ENCODE measurements around the gene ARHGAP33. TPM values are rescaled to one million over a fixed set of nuclear protein-coding genes. Genes with fewer than 3 reads are reported as not detected.

Gene ARHGAP33
- polyA plus RNA-seq, 1 of the 3 experiments (the other 2 are of a cell fraction) = 7.8 TPM

- TF ChIP-seq IRF3 (IDR thresholded peaks at IDR 0.05; ENCODE audit: low read depth, low read length) (no peak), ELF1 (IDR thresholded peaks at IDR 0.05) (no peak), POLR2AphosphoS5 (IDR thresholded peaks at IDR 0.05; ENCODE audit: low read depth, low read length) (no peak), YY1 (IDR thresholded peaks at IDR 0.05; ENCODE audit: low read depth) (no peak), GABPA (IDR thresholded peaks at IDR 0.05; ENCODE audit: low read depth) (no peak), TAF1 (IDR thresholded peaks at IDR 0.05; ENCODE audit: borderline replicate concordance, low read depth, low read length) (no peak), TEAD4 (IDR thresholded peaks at IDR 0.05; ENCODE audit: borderline replicate concordance, insufficient read depth) (no peak), MXI1 (IDR thresholded peaks at IDR 0.05; ENCODE audit: low read depth, low read length) (no peak), USF1 (IDR thresholded peaks at IDR 0.05; ENCODE audit: borderline replicate concordance, low read depth) (no peak), RXRA (IDR thresholded peaks at IDR 0.05; ENCODE audit: borderline replicate concordance, low read depth) (no peak), FOSL2 (IDR thresholded peaks at IDR 0.05; ENCODE audit: borderline replicate concordance, low read depth) (no peak)
Observed at GRCh38 chr19:35755131-35755549, 20.2 kb upstream of the ARHGAP33 start (continued).

- Histone ChIP-seq H3F3A (replicated peaks; ENCODE audit: insufficient read depth) (peaks cover 10% of the 10 kb centered on the region), H3K79me2 (ENCODE audit: insufficient read depth) (peaks cover 30% of the 10 kb centered on the region), H3K9ac (no peak overlapping the region), H3K27me3 (ENCODE audit: insufficient read depth) (no peaks in the 10 kb centered on the region), H4K20me1 (ENCODE audit: insufficient read depth) (peaks cover 4% of the 10 kb centered on the region), H3K4me3 (ENCODE audit: low read depth in 2 of 2, low read length in 1 of 2) (no peak overlapping the region), H3K9me3 (no peaks in the 10 kb centered on the region), H2AFZ (ENCODE audit: low read depth) (no peak overlapping the region), H3K4me1 (ENCODE audit: control insufficient read depth in 1 of 2, insufficient read depth in 2 of 2, low read depth in 1 of 2, low read length in 1 of 2) (peaks cover 7 to 19% of the 10 kb centered on the region in 2 experiments; a peak in 3 of 4 replicates), H3K9me2 (no peaks in the 10 kb centered on the region), H3K4me2 (no peak overlapping the region), H3K36me3 (replicated peaks in 1 of 2; ENCODE audit: control insufficient read depth in 1 of 2, insufficient read depth in 2 of 2, low read length in 1 of 2) (peaks cover 13 to 32% of the 10 kb centered on the region in 2 experiments), H3K27ac (ENCODE audit: low read depth in 2 of 2, low read length in 1 of 2) (peak overlapping the region in 1 of 2 experiments; percentile 98; a peak in 2 of 4 replicates)
- WGBS (ENCODE audit: low lambda C conversion rate) = 95% methylated on average over 46 of the region's 74 CpGs
- POLR2A ChIA-PET = no interaction called here
- TF ChIP-seq SMC3 (IDR thresholded peaks at IDR 0.05; ENCODE audit: low read depth, low read length) = no peak
- TF ChIP-seq NFIC (IDR thresholded peaks at IDR 0.05; ENCODE audit: borderline replicate concordance) = no peak
- no peak for TF ChIP-seq JUND (IDR thresholded peaks at IDR 0.05)
- no peak for TF ChIP-seq MXI1 (IDR thresholded peaks at IDR 0.05; ENCODE audit: low read depth, low read length)
- no peak for TF ChIP-seq RAD21 (IDR thresholded peaks at IDR 0.05; ENCODE audit: low read length)
- TF ChIP-seq CHD2 (IDR thresholded peaks at IDR 0.05; ENCODE audit: low read length, partially characterized antibody) = no peak
- no peak for TF ChIP-seq REST (IDR thresholded peaks at IDR 0.05; ENCODE audit: low read depth, low read length)
- TF ChIP-seq RCOR1 (IDR thresholded peaks at IDR 0.05; ENCODE audit: low read length) = no peak
- TF ChIP-seq TAF1 (IDR thresholded peaks at IDR 0.05; ENCODE audit: borderline replicate concordance, low read depth, low read length) = no peak
- TF ChIP-seq GATA2 (CRISPR knock-in tag; IDR thresholded peaks at IDR 0.05) = no peak
- no peak for TF ChIP-seq FOSL2 (IDR thresholded peaks at IDR 0.05; ENCODE audit: borderline replicate concordance, low read depth)
- TF ChIP-seq USF2 (IDR thresholded peaks at IDR 0.05; ENCODE audit: borderline replicate concordance, low read depth, low read length) = no peak
- no peak for TF ChIP-seq RFX5 (IDR thresholded peaks at IDR 0.05; ENCODE audit: low read length)
- no peak for TF ChIP-seq POLR2AphosphoS5 (IDR thresholded peaks at IDR 0.05; ENCODE audit: low read depth, low read length)
- TF ChIP-seq GABPA (IDR thresholded peaks at IDR 0.05; ENCODE audit: low read depth) = no peak
- no peak for TF ChIP-seq MAX (IDR thresholded peaks at IDR 0.05; ENCODE audit: low read depth)
- TF ChIP-seq RXRA (IDR thresholded peaks at IDR 0.05; ENCODE audit: borderline replicate concordance, low read depth) = no peak
- TF ChIP-seq IRF3 (IDR thresholded peaks at IDR 0.05; ENCODE audit: low read depth, low read length) = no peak
- CTCF ChIA-PET = interaction anchor here (0.9 kb wide), 1 partner anchor 64 kb away, joined by 4 read pairs; no protein-coding TSS in a partner anchor
- DNase-seq = no peak
Observed at GRCh38 chr19:35755550-35756376, 19.6 kb upstream of the ARHGAP33 start.
